Lower leg skin (tissue), 3 donors: ENCODE results near the gene FRAS1.

ENCODE experiments used
- POLR2A ChIP-seq, 2 donors: fragments of 450-650 bp; IDR thresholded peaks; one replicate each; pipeline ENCODE4 v1.6.1; 2016 to 2017; ENCODE audit warnings: antibody characterized with exemption in 2 of 2, mild to moderate bottlenecking in 1 of 2, moderate library complexity in 1 of 2
- TF ChIP-seq, protein P1 (sequence below), 3 donors: fragments of 450-650 bp; IDR thresholded peaks; one replicate each; pipeline ENCODE4 v1.5.1; 2016; ENCODE audit warnings: antibody characterized with exemption in 3 of 3, mild to moderate bottlenecking in 3 of 3, moderate library complexity in 2 of 3

DNA sequence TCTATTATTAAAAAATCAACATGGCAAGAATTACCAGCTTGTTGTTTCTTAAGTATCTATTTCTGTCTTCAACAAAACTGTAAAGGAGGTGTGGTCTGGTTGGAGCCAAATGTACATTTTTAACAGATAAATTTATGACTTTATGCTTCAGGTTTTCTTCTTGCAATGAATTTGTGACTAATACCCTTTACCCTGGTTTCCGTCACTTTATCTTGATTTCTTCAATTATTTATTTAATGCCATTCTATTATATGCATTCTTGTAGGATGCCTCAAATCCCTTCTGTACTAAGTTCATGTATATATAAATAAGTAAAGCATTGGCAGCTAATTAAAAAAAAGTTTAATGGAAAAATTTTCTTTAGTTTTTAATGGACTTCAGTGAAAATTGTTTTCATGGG, 453.0 kb downstream of the FRAS1 start:
- TF ChIP-seq, protein P1, sequence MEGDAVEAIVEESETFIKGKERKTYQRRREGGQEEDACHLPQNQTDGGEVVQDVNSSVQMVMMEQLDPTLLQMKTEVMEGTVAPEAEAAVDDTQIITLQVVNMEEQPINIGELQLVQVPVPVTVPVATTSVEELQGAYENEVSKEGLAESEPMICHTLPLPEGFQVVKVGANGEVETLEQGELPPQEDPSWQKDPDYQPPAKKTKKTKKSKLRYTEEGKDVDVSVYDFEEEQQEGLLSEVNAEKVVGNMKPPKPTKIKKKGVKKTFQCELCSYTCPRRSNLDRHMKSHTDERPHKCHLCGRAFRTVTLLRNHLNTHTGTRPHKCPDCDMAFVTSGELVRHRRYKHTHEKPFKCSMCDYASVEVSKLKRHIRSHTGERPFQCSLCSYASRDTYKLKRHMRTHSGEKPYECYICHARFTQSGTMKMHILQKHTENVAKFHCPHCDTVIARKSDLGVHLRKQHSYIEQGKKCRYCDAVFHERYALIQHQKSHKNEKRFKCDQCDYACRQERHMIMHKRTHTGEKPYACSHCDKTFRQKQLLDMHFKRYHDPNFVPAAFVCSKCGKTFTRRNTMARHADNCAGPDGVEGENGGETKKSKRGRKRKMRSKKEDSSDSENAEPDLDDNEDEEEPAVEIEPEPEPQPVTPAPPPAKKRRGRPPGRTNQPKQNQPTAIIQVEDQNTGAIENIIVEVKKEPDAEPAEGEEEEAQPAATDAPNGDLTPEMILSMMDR (IDR thresholded peaks at IDR 0.05) = no peak
- TF ChIP-seq POLR2A (IDR thresholded peaks at IDR 0.05) = no peak
